Erythroblast (primary cell): ENCODE results near the gene C17orf113.

Experiments
- GATA1 ChIP-seq: IDR thresholded peaks from 2 replicates; pipeline ENCODE4 v1.6.1; 2011; ENCODE audit warnings: low read depth, mild to moderate bottlenecking, control low read depth, low read length, moderate library complexity
- POLR2A ChIP-seq: IDR thresholded peaks from 2 replicates; pipeline ENCODE4 v1.6.1; 2011; ENCODE audit warnings: mild to moderate bottlenecking, low read length

- TF ChIP-seq POLR2A, result no peak
- TF ChIP-seq GATA1, result no peak
These were observed 23.4 kb downstream of the C17orf113 start for GRCh38 chr17:42026857-42027589.
